Measurements from ENCODE around the gene SETX. TPM values are rescaled to one million over a fixed set of nuclear protein-coding genes. Genes with fewer than 3 reads are reported as not detected.

The SETX gene
- total and polyA plus RNA-seq, 2 of the 13 experiments (the other 11 are each of a cell fraction or from before 2014, with no cell fraction given) = 13.2 to 39.0 TPM

DNA sequence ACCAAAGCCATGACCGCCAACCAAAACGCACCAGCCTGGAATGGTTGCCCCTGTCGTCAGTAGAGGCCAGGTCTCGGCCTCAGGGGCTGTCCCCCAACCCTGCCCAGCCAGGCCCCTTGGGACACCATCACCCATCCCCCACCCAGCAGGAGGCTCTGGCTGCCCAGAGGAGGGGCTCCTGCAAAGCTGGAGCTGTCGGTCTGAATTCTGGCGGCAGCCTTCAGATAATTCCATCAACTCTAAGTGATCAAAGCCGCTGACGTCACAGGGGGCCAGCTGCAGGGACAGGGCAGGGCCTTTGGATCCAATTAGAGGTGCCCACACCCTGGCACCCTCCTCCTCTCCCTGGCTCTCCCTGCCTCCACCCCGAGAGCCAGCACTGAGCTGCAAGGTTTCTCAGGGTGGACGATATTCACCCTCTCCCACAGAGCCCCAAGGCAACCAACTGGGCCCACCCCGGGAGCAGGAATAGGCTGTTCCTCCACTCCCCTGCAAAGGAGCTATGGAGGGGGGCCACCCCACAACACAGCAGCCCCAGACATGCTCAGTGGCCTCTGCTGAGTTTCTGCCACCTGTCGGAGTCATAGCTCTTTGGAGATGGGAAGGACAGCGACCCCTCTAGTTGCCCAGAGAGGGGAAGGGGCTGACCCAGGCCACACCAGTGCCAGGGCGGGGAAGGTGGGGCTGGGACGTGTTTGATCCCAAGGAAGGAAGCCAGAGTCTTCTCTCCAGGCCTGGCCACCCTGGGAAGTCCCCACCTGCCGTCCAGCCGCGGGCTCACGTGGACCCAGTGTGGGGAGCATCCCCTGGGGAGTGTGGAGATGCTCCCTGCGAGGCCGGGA lies 114.6 kb downstream of the SETX start (continued):
- TF ChIP-seq, protein P1, sequence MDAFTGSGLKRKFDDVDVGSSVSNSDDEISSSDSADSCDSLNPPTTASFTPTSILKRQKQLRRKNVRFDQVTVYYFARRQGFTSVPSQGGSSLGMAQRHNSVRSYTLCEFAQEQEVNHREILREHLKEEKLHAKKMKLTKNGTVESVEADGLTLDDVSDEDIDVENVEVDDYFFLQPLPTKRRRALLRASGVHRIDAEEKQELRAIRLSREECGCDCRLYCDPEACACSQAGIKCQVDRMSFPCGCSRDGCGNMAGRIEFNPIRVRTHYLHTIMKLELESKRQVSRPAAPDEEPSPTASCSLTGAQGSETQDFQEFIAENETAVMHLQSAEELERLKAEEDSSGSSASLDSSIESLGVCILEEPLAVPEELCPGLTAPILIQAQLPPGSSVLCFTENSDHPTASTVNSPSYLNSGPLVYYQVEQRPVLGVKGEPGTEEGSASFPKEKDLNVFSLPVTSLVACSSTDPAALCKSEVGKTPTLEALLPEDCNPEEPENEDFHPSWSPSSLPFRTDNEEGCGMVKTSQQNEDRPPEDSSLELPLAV (CRISPR knock-in tag; conservative IDR thresholded peaks at IDR 0.05; ENCODE audit: low read depth) = no peak
- no peak for TF ChIP-seq AKAP8 (CRISPR knock-in tag; IDR thresholded peaks at IDR 0.05)
- TF ChIP-seq ZNF564 (CRISPR knock-in tag; IDR thresholded peaks at IDR 0.05) = no peak
- no peak for TF ChIP-seq ZNF460 (CRISPR knock-in tag; IDR thresholded peaks at IDR 0.05; ENCODE audit: borderline replicate concordance)
- TF ChIP-seq ZNF546 (CRISPR knock-in tag; conservative IDR thresholded peaks at IDR 0.05) = no peak
- TF ChIP-seq, protein P2, sequence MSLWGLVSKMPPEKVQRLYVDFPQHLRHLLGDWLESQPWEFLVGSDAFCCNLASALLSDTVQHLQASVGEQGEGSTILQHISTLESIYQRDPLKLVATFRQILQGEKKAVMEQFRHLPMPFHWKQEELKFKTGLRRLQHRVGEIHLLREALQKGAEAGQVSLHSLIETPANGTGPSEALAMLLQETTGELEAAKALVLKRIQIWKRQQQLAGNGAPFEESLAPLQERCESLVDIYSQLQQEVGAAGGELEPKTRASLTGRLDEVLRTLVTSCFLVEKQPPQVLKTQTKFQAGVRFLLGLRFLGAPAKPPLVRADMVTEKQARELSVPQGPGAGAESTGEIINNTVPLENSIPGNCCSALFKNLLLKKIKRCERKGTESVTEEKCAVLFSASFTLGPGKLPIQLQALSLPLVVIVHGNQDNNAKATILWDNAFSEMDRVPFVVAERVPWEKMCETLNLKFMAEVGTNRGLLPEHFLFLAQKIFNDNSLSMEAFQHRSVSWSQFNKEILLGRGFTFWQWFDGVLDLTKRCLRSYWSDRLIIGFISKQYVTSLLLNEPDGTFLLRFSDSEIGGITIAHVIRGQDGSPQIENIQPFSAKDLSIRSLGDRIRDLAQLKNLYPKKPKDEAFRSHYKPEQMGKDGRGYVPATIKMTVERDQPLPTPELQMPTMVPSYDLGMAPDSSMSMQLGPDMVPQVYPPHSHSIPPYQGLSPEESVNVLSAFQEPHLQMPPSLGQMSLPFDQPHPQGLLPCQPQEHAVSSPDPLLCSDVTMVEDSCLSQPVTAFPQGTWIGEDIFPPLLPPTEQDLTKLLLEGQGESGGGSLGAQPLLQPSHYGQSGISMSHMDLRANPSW (CRISPR knock-in tag; IDR thresholded peaks at IDR 0.05; ENCODE audit: borderline replicate concordance) = no peak
- no peak for TF ChIP-seq PLRG1 (conservative IDR thresholded peaks at IDR 0.05)
- no peak for TF ChIP-seq PHB2 (IDR thresholded peaks at IDR 0.05; ENCODE audit: partially characterized antibody)
- TF ChIP-seq HES4 (CRISPR knock-in tag; IDR thresholded peaks at IDR 0.05; ENCODE audit: borderline replicate concordance) = no peak
- no peak for TF ChIP-seq SRF (IDR thresholded peaks at IDR 0.05; ENCODE audit: low read depth, low read length)
- TF ChIP-seq PAF1 (CRISPR knock-in tag; IDR thresholded peaks at IDR 0.05) = no peak
- TF ChIP-seq, protein P3, sequence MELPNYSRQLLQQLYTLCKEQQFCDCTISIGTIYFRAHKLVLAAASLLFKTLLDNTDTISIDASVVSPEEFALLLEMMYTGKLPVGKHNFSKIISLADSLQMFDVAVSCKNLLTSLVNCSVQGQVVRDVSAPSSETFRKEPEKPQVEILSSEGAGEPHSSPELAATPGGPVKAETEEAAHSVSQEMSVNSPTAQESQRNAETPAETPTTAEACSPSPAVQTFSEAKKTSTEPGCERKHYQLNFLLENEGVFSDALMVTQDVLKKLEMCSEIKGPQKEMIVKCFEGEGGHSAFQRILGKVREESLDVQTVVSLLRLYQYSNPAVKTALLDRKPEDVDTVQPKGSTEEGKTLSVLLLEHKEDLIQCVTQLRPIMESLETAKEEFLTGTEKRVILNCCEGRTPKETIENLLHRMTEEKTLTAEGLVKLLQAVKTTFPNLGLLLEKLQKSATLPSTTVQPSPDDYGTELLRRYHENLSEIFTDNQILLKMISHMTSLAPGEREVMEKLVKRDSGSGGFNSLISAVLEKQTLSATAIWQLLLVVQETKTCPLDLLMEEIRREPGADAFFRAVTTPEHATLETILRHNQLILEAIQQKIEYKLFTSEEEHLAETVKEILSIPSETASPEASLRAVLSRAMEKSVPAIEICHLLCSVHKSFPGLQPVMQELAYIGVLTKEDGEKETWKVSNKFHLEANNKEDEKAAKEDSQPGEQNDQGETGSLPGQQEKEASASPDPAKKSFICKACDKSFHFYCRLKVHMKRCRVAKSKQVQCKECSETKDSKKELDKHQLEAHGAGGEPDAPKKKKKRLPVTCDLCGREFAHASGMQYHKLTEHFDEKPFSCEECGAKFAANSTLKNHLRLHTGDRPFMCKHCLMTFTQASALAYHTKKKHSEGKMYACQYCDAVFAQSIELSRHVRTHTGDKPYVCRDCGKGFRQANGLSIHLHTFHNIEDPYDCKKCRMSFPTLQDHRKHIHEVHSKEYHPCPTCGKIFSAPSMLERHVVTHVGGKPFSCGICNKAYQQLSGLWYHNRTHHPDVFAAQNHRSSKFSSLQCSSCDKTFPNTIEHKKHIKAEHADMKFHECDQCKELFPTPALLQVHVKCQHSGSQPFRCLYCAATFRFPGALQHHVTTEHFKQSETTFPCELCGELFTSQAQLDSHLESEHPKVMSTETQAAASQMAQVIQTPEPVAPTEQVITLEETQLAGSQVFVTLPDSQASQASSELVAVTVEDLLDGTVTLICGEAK (IDR thresholded peaks at IDR 0.05) = no peak
- TF ChIP-seq, protein P3 (CRISPR knock-in tag; IDR thresholded peaks at IDR 0.05) = 0 out of 2 replicates have a peak, but pooled peaks have one; percentile 3
- TF ChIP-seq ZNF331 (CRISPR knock-in tag; IDR thresholded peaks at IDR 0.05) = no peak
- no peak for TF ChIP-seq ZNF367 (CRISPR knock-in tag; IDR thresholded peaks at IDR 0.05; ENCODE audit: borderline replicate concordance)
- TF ChIP-seq MED8 (CRISPR knock-in tag; IDR thresholded peaks at IDR 0.05; ENCODE audit: insufficient replicate concordance) = no peak
